Stimulated activated CD8-positive, alpha-beta memory T cell treated with anti-CD3 and anti-CD28 coated beads, Interleukin-4, amount 100 ng/mL, for 4 hours (primary cell): ENCODE data around the gene CASZ1.

Experiments used
- DNase-seq, 2 donors: peaks; one replicate each; pipeline ENCODE4 v3.0.0-alpha.2; 2020; ENCODE audit warnings: low read depth in 2 of 2, low spot score in 1 of 2

CASZ1 gene

DNA sequence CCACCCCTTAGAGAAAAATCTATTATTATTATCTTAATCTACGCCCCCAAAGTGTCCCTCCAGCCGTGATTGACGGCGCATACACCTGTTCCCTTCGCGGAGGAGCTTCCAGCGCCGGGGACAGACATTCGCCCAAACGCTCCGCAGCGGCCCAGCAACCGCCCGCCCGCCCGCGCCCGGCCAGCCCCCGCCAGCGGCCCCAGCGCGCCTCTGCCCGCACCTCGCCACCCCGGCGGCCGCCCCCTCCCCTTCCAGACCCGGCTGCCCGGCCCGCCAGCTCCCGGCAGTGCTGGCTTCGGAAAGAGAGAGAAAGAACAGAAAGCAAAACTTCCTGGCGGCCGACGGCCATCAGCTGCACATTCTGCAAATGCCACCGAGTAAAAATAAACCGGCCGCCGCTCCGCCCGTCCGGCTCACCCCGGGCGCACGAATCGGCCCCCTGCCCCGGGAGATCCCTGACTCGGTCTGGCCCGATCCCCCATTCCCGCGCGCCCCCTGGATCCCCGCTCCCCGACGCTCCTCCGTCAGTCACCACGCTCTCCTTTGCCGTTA is 1.6 kb downstream of the CASZ1 start:
- no peak for DNase-seq

GRCh38 chr1:10793129-10793651 is 3.3 kb downstream of the CASZ1 start:
- DNase-seq, result no peak

DNA sequence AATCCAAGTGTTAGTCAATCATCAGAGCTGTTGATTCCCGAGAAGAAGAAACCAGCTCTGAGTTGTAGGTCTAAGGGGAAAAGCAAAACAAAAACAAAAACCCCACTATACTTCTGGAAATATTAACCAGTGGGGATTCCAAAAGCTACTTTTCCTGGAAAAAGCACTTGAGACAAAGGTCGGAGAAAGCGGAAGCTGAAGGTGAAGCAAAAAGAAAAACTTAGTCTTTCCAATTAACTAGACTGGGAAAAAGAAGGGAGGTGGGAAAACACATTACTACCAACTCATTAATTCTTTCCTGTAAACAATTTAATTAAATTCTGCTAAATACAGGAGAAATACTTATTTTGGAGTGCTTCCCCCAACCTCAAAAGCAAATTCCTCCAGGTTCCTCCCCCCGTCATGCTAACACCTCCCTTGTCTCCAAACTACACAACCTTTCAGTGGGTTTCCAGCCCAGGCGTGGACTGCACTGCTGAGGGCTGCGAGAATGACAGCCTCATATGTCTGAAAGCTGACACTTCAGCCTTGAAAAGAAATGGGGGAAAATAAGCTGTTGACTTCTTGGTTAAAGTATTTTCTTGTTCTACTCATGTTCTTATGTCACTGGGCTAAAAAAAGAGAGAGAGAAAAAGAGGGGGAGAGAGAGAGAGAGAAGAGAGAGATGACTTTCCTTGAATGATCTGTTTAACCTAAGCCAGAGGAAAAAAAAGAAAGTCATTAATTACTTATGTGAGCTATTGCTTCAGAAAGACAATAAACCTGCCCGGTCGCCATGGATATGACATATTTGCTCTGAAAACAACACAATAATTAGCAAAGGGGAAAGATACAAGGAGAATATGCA is 5.1 kb downstream of the CASZ1 start:
- no peak for DNase-seq

DNA sequence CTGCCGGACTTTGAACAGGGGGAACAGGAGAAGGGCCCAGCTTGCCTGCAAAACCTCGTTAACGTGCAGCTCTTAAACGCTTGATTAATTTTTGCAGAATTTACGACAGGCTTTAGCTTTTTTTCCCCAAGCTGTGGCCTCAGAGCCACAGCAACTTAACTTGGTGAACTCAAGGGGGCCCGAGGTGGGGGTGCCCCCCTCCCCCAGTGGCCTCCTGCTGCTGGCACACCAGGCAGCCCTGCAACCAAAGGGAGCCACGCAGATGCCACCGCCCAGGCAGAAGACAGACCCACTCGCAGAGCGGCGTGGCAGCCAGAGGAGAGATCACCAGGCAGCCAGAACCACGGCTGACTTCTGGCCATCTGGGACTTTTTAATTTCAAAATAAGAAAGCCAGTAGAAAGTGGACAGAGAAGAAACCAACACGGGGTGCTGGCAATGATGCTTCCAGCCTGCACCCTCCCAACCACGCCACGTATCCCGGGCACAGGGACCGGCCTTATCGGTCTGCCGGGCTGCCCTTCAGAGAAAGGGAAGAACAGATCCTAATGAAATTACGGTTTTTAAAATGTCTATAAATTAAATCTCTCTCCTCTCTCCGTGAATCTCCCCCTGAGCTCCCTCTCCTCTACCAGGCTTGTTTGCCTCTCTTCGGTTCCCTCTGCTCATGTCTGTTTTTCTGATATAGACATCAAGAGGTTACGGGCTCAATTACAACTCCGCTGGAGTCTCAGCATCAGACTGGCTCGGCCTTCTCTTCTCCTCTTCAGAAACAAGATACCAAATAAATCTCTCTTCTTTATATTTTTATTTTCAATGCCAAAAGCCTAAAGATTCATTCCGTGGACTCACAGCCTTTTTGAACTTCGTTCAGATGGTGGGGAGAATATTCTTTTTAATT is 6.4 kb downstream of the CASZ1 start:
- no peak for DNase-seq

GRCh38 chr1:10789047-10789791 is 7.2 kb downstream of the CASZ1 start:
- DNase-seq, result no peak

DNA sequence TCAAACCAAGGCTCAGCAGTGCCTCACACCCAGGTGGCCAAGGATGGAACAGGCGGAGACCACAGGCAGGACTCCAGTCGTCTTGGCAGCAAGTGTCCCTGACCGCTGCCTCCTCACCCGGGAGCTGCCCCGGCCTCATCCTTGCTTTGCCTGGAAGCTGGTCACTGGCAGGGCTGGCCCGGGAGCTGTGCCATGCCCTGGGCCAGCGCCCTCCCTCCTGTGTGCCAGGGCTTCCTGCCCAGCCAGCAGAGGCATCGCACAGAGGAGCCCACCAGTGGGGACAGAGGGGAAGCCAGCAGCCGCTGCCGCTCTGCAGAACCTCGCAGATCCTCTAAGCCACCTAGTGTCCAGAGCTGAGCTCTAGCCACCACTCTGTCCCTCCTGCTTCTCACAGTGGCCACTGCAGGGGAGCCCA is 7.8 kb downstream of the CASZ1 start:
- no peak for DNase-seq

DNA sequence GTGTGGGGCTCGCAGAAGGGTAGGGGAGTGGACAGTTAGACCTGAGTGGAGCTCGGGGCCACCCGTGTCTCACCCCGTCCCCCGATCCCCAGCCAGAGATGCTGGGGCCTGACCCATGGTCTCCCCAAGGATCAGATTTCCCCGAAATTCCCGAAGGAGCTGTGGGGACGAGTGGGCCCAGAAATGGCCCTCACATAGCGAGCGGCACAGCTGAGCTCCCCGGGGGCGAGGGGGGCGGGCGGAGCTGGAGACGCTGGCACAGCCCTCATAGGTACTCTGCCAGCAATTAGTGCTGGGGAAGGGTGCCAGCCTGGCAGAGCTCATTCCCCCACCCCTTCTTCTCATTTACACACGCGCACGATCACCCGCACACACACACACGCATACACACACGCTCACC is 9.2 kb downstream of the CASZ1 start:
- DNase-seq, result no peak

GRCh38 chr1:10785728-10786638 is 10.5 kb downstream of the CASZ1 start:
- no peak for DNase-seq

GRCh38 chr1:10784998-10785727 is 11.3 kb downstream of the CASZ1 start:
- DNase-seq, result no peak

GRCh38 chr1:10782491-10783244 is 13.8 kb downstream of the CASZ1 start:
- DNase-seq, result no peak

GRCh38 chr1:10781137-10781536 is 15.3 kb downstream of the CASZ1 start:
- no peak for DNase-seq

DNA sequence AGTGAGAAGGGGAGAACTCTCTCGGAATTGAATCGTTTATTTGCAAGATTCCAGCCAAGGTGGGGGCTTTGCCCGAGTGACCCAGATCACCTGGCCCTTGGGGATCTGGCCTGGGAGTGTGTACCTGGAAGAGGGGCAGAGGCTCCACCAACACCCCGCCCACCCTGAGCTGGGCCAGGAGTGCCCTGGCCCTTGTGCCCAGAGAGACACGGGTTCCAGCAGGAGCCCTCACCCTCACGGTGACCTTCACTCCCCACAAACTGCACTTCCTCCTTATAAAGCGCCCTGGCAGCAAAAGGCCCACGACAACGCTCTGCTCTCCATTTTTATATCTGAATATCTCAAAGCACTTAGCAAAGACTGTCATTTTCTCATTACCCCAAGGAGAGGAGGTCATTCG is 16.6 kb downstream of the CASZ1 start:
- no peak for DNase-seq

DNA sequence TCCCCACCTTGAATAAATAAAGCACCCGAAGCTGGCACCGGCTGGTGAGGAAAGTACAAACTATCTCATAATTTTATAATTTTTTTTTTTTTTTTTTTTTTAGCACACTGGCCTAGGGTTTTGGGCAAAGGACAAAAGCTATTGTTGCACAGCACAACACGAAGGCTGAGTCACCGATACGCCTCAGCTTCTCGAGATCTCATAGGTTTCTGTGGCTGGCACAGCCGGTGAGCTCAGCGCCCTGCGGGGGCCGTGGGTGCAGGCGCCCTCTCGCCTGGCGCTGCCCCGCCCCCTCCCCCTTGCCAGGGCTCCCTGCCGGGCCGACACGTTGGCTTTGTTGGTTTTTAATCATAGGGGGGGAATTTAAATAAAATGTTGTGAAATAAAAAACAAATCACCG is 17.2 kb downstream of the CASZ1 start:
- DNase-seq, result no peak

DNA sequence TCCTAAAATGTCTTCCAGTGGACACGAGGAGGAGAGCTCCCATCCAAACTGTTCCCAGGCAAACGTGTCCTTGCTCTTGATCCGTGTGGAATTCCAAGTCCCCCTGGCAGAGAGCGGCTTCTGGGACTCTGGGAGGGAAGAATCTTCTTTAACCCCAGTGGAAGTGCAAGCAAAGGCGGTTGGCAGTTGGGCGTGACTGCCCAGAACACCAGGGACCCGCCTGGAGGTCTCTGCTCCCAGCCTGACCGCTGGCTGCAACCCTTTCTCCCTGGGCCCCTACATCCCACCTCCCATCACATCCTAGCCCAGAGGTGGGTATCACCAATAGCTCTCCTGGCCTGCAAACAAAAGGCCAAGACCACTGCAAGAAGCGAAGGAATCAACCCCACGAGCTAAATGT is 17.8 kb downstream of the CASZ1 start:
- DNase-seq, result no peak

GRCh38 chr1:10777749-10778574 is 18.5 kb downstream of the CASZ1 start:
- DNase-seq, result no peak

DNA sequence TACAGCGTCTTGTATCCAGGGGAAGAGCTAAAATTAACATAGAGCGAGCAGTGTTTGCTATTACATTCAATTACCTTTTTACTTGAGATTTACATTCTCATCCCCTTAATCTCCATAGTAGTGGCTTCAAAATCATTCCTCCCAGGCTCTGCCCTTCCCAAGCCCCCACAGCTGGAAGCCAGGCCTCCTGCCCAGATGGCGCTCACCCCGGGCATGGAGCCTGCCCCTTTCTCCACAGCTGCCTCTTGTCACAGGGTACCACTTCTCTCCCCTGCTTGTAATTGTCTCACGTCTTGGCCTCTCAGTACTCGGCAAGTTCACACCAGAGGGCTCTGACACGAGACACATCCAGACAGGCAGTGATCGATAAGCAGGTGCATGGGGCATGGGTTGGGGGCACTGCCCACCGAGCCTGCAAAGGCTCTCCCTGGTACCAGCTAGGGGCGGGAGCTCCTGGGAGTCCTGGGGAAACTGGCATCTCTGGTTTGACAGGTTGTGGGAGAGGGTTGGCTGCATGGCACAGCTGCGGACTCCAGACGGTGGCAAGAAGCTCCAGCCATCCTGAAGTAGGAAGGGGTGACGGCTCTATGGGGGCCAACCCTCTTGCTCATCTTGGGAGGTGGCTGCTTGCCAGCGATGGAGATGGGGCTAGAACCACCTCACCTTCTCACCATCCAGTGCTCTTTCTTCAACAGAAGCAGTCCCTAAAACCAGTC is 20.1 kb downstream of the CASZ1 start:
- DNase-seq, result no peak

GRCh38 chr1:10775763-10776162 is 20.7 kb downstream of the CASZ1 start:
- no peak for DNase-seq
